Fibroblast of the conjunctiva (primary cell): ENCODE measurements around the gene CRAMP1.
"Not testable (repeated sequence)": the region's sequence is repeated elsewhere in the genome, so short reads cannot be mapped to it uniquely, and the experiment has no call there.

Source experiments
- DNase-seq: peaks from one replicate; pipeline ENCODE4 v3.0.0-alpha.2; 2010; ENCODE audit warnings: low read depth

Gene CRAMP1

DNA sequence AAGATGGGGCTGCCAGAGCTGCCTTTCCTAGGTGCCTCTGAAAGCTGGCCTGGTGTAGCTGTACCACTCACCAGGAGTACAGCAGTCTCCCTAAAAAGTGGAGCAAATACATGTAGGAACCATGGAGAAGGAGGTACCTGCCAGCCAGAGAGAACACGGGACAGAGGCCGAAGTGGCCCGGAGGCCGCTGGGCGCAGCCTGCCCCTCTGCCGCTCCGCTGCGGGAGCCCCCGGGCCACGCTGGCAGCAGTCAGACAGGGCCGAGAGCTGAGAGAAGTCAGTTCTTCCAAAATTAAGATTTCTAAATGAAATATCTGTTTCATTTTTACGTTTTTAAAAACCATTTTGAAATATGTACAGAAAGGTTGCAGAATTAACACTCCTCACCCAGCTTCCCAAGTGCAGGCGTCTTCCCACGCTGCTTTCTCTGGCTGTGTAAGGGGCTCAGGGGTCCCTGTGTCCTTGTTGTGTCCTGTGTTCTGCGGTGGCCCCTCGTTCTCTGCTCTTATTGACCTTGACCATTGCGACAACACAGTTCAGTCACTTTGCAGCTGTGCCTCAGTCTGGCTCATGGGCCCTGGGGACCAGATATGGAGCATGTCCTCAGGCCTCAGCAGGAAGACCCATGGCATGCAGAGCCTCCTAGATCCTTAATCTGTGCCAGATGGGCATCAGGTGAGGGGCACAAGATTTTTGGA, 98.8 kb downstream of the CRAMP1 start:
- DNase-seq, result no peak

DNA sequence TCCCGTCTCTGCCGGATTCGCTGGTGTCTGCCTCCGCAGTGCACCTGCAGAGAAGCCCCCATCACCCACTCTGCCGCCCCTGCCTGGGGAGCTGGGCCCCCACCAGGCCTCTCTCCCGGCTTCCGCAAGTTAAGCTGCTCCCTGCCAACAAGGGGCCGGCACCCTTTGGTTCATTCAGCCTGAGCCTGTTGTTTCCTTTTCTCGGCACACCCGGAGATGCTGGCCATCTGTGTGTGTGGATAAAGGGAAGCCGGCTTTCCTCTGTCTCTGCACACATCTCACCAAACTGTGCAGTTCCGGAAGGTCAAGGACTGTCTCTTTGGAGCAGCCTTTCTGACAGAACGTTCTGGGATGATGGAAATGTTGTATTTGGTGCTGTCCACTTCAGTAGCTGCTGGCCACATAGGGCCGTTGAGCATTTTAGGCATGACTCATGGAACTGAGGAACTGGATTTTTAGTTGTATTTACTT, 100.7 kb downstream of the CRAMP1 start:
- DNase-seq, result no peak

DNA sequence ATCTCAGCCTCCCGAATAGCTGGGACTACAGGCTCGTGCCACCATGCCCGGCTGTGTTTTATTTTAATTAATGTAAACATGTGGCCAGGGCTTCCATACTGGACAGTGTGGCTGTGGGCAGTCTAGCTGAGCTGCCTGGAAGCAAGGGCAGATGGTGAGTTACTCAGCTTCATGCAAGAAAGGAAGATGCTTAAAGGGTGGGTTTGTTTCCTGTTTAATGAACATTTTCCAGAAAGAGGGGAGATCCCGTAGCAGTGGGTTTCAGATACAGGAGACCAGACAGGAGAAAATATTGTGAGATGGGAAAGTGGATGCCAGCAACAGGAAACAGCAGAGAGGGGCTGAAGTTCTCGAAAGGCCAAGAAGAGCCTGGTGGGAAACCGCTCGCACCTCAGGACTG, 101.2 kb downstream of the CRAMP1 start:
- DNase-seq, result no peak

DNA sequence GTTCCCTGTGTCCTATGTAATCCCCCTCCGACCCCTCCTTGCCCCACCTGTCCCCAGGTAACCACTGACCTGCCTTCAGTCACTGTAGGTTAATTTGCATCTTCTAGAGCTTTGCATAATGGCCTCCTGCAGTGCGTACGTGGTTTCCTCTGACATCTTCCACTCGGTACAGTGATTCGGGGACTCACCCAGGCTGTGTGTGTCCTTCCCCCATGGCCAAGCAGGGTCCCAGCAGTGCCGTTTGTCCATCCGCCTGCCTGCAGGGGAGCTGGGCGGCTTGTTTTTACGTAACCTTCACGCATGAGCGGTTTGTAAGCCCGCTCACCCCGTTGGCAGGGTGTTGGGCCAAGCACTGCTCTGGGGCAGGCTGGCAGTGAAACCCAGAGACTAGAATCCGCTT, 101.8 kb downstream of the CRAMP1 start:
- DNase-seq, result no peak

DNA sequence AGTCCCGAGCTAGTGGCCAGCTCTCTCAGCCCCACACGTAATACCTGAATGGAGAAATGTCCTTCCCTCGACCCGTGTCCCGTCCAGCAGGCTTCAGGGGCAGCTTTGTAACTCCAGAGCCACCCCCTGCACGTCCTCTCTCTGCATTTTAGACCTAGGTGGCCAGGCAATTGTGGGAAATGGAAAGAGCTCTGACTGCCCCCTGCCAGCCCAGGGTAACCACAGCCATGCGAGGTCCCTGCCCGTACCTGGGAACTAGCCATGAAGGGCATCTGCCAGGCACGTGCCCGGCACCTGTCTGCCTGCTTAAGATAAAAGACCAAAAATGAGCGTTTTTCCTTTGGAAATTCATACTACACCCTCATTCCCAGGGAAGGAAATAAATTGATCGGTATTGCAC, 103.1 kb downstream of the CRAMP1 start:
- no peak for DNase-seq

DNA sequence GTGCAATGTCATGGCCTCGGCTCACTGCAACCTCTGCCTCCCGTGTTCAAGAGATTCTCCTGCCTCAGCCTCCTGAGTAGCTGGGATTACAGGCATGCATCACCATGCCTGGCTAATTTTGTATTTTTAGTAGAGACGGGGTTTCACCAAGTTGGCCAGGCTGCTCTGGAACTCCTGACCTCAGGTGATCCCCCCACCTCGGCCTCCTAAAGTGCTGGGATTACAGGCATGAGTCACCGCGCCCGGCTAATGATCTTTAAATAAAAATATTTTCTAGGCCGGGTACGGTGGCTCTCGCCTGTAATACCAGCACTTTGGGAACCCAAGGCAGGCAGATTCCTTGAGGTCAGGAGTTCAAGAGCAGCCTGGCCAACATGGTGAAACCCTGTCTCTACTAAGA, 106.1 kb downstream of the CRAMP1 start:
- DNase-seq, result not testable (repeated sequence)

DNA sequence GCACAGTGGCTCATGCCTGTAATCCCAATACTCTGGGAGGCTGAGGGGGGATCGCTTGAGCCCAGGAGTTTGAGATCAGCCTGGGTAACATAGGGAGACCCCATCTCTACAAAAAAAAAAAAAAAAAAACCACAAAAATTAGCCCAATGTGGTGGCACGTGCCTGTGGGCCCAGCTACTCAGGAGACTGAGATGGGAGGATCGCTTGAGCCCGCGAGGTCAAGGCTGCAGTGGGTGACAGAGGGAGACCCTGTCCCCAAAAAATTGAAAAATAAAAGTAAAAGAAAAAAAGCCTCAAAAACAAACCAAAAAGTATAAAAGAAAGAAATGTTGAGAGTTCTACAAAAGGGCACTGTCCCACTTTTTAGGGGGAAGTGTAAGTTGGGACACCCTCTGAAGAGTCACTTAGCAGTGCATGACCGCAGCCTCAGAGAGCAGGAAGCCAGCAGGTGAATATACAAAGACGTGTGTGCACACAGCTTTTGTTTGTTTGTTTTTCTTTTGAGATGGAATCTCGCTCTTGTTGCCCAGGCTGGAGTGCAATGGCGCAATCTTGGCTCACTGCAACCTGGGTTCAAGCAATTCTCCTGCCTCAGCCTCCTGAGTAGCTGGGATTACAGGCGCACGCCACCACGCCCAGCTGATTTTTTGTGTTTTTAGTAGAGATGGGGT, 107.5 kb downstream of the CRAMP1 start:
- not testable (repeated sequence) for DNase-seq

DNA sequence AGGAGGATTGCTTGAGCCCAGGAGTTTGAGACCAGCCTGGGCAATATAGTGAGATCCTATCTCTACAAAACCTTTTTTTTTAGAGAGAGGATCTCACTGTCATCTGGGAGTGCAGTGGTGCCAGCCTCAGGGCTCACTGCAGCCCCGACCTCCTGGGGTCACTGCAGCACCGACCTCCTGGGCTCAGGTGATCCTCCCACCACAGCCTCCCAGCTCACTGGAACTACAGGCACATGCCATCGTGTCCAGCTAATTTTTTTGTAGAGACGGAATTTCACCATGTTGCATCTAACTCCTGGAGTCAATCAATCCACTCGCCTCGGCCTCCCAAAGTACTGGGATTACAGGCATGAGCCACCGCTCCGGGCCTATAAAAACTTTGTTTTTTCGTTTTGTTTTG, 109.2 kb downstream of the CRAMP1 start:
- no peak for DNase-seq

DNA sequence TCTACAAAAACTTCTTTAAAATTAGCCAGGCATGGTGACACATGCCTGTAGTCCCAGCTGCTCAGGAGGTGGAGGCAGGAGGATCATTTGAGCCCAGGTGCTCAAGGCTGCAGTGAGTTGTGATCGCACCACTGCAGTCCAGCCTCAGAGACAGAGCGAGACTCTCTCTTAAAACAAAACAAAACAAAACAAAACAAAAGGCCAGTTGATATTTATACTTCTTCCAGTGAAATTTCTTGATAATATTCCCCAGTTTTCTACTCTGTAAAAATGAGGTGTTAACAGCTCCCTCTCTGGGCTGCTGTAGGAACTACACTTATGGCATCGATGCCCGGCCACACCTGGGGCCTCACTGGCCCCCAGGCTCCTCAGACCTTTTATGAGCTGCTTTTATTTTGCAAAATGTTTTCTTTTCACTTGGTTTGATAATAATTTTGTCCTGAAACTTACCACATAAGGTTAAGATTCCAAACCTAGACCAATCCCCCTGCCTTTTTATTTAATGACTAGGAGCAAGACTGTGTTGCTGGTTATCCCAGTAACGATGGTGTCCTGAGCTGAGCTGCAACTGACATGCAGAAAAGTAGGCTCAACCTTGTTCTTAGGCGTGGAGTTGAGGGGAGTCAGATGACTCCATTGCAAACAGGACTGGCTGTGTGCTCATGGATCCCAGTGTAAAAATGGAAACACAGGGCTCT, 111.4 kb downstream of the CRAMP1 start:
- DNase-seq, result no peak

DNA sequence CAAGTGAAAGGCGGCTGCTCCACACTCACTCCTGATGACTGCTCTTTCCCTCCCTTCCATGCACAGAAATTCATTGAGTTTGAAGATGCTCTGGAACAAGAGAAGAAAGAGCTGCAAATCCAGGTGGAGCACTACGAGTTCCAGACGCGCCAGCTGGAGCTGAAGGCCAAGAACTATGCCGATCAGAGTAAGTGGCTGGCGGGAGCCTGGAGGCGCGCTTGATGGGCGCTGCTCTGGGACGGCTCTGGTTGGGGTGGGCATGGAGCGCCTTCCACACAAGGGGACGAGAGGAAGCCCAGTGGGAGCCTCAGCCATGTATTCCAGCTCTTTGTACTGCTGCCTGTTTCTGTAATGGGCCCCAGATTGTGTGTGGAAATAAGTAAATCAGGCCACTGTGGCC, 112.3 kb downstream of the CRAMP1 start:
- DNase-seq, result no peak

DNA sequence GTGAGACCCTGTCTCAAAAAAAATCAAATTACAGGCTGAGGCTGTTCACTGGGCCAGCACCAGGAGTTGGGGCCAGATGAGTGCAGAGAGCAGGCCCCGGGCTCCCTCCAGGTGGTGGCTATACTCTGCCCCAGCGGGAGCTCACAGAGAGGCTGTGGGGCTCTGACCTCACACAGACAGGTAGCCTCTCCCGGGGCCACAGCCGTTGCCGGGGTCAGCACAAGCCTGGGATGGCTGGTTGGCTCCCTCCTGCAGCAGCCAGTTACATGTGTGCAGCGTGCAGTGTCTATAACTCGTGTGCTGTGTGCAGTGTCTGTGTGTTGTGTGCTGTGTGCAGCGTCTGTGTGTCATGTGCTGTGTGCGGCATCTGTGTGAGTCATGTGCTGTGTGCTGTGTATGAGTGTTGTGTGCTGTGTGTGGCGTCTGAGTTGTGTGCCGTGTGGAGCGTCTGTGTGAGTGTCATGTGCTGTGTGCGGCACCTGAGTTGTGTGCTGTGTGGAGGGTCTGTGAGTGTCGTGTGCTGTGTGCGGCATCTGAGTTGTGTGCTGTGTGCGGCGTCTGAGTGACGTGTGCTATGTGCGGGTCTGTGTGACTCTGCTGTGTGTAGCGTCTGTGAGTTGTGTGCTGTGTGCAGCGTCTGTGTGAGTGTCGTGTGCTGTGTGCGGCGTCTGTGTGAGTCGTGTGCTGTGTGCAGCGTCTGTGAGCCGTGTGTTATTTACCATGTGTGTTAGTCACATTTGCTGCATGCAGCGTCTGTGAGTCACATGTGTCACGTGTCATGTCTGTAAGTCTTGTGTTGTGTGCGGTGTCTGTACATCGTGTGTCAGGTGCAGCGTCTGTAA, 114.7 kb downstream of the CRAMP1 start:
- DNase-seq, result no peak
